HG03025 (cell line): ENCODE data around the gene LTA.

Experiments
- ATAC-seq: cut with Tn5 transposase; IDR thresholded peaks from one replicate; pipeline ENCODE4 v1.9.1; 2021; ENCODE audit warnings: mild to moderate bottlenecking, moderate library complexity; ENCODE audit not compliant: unreplicated experiment, low FRiP score

The LTA gene

DNA sequence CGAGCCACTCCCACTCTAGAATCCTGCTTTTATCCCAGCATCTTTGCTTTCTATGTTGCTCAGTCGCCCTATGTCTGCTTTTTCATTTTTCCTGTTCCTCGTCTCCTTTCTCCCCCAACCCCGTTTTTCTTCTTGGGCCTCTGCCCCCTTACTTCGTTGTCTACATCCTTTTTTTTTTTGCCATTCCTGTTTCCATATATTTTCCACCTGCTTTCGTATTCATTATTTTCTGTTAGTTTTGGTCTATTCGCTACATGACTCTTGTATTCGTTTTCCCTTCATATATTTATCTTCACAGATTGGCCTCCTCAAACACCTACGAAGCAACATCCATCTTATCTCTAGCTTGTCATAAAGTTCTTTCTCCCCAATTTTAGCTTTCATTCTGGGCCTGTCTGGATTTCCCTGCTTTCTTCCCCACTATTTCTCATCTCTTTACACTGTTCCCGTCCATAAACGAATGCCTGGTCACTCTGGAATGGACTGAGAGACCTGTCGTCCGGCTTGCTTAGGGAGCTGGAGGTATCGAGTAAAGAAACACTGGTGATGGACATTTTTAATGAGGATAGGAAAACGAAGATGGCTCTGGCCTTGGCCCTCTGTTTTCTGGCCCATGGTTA, 49.3 kb downstream of the LTA start:
- no peak for ATAC-seq

- ATAC-seq, result no peak
Observed at GRCh38 chr6:31621991-31622390, 49.9 kb downstream of the LTA start.

DNA sequence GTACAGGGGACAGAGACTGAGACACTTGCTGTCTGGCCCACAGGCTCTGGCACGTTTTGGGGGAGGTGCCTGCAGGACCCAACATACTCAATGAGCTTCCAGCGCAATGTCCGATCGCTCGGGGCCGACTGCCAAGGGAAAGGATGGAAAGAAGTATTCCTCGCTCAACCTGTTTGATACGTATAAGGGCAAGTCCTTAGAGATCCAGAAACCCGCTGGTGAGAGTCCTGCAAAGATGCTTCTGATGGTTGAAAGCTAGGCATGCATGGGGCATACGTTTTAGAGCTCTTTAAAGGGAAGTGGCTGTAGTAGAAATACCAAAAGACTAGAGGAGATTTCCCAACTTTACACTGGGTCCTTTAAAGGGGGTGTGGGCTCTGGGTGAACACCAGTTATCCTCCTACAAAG, 50.6 kb downstream of the LTA start:
- no peak for ATAC-seq
